HCT116 (cell line): Measurements from ENCODE around the gene FAM98B. TPM values are rescaled to one million over a fixed set of nuclear protein-coding genes. Genes with fewer than 3 reads are reported as not detected.

Experiments
- ATAC-seq: fragments of 200-7000 bp; cut with Tn5 transposase; 2 replicates; pipeline ENCODE4 v1.9.1; 2020; ENCODE audit warnings: mild to moderate bottlenecking, moderate library complexity
- BruUV-seq: library from RNA; stranded (reverse); fragments of 400-500 nt; replicated peaks from 2 replicates; lab custom pipeline; 2021; lab: Mats Ljungman, UMichigan
- CTCF ChIA-PET: fragments of 300-600 bp; sonication (Branson Sonifier 250); formaldehyde crosslinking; loops from one replicate; lab custom pipeline; 2021; ENCODE audit warnings: antibody characterized with exemption; lab: Charles Lee
- POLR2A ChIA-PET: fragments of 300-600, 350-600 bp; sonication (Branson Sonifier 250); formaldehyde crosslinking; loops from one replicate; lab custom pipeline; 2021; ENCODE audit warnings: antibody characterized with exemption; lab: Charles Lee
- RAD21 ChIA-PET, 2 experiments: fragments of 300-600 bp; sonication (Branson Sonifier 250); formaldehyde crosslinking; loops; one replicate each; lab custom pipeline; 2023; ENCODE audit warnings: low total read pairs in 2 of 2; ENCODE audit not compliant: uncharacterized antibody in 2 of 2, unreplicated experiment in 2 of 2, low non-redundant PET in 1 of 2; lab: Charles Lee
- DNase-seq: peaks from one replicate; pipeline ENCODE4 v3.0.0-alpha.2; 2010; ENCODE audit warnings: low read depth, low spot score
- H2AFZ ChIP-seq: fragments of 200-600 bp; shearing (Covaris generic), sonication (generic); 2 replicates; pipeline ENCODE4 v1.6.1; 2017; ENCODE audit warnings: low read depth, mixed run types, mixed read lengths, antibody characterized with exemption, low read length; ENCODE audit not compliant: poor library complexity, severe bottlenecking
- H3K27ac ChIP-seq: 2 replicates; pipeline ENCODE4 v1.5.1; 2012; ENCODE audit warnings: low read depth, low read length
- H3K27me3 ChIP-seq: fragments of 200-600 bp; sonication (generic); 2 replicates; pipeline ENCODE4 v1.6.1; 2016; ENCODE audit warnings: mixed run types, low read length, mixed read lengths; ENCODE audit not compliant: insufficient read depth
- H3K36me3 ChIP-seq, 2 experiments: fragments of 200-500 bp in 1 of 2; fragments of 200-600 bp in 1 of 2; sonication (Bioruptor generic) in 1 of 2; sonication (generic) in 1 of 2; 2 replicates each; pipeline versions ENCODE4 v1.5.1 to v1.6.1; 2014 to 2016; ENCODE audit warnings: low read length in 2 of 2, inconsistent platforms in 1 of 2, mixed read lengths in 1 of 2, mixed run types in 1 of 2; ENCODE audit not compliant: insufficient read depth in 2 of 2, control insufficient read depth in 1 of 2
- H3K4me1 ChIP-seq, 2 experiments: fragments of 200-600 bp in 1 of 2; sonication (generic) in 1 of 2; 2 replicates each; pipeline versions ENCODE4 v1.5.1 to v1.6.1; 2012 to 2017; ENCODE audit warnings: low read length in 2 of 2, inconsistent platforms in 1 of 2, mild to moderate bottlenecking in 1 of 2, mixed read lengths in 1 of 2, mixed run types in 1 of 2, moderate library complexity in 1 of 2; ENCODE audit not compliant: insufficient read depth in 2 of 2, control insufficient read depth in 1 of 2
- H3K4me2 ChIP-seq: fragments of 200-600 bp; sonication (generic); 2 replicates; pipeline ENCODE4 v1.6.1; 2017; ENCODE audit warnings: mixed run types, low read length, mixed read lengths
- H3K4me3 ChIP-seq, 2 experiments: fragments of 200-600 bp in 1 of 2; sonication (generic) in 1 of 2; replicated peaks in 1 of 2; 2 replicates each; pipeline ENCODE4 v1.5.1; 2011 to 2016; ENCODE audit warnings: low read length in 2 of 2, control low read depth in 1 of 2, low read depth in 1 of 2, mild to moderate bottlenecking in 1 of 2, mixed read lengths in 1 of 2, mixed run types in 1 of 2
- H3K79me2 ChIP-seq: fragments of 200-600 bp; sonication (generic); 2 replicates; pipeline ENCODE4 v1.6.1; 2017; ENCODE audit warnings: mild to moderate bottlenecking, mixed run types, low read length, moderate library complexity, mixed read lengths; ENCODE audit not compliant: insufficient read depth
- H3K9ac ChIP-seq: fragments of 200-600 bp; sonication (generic); 2 replicates; pipeline ENCODE4 v1.6.1; 2016; ENCODE audit warnings: low read length, mixed read lengths
- H3K9me2 ChIP-seq: fragments of 200-600 bp; sonication (generic), shearing (Covaris generic); 2 replicates; pipeline ENCODE4 v1.6.1; 2017; ENCODE audit warnings: mixed run types, mild to moderate bottlenecking, moderate library complexity; ENCODE audit not compliant: insufficient read depth
- H3K9me3 ChIP-seq, 2 experiments: fragments of 200-500 bp in 1 of 2; fragments of 200-600 bp in 1 of 2; sonication (Bioruptor generic) in 1 of 2; sonication (generic) in 1 of 2; 2 replicates each; pipeline ENCODE4 v1.6.1; 2014 to 2017; ENCODE audit warnings: low read length in 2 of 2, mixed read lengths in 2 of 2, inconsistent platforms in 1 of 2, low read depth in 1 of 2, mild to moderate bottlenecking in 1 of 2, mixed run types in 1 of 2, moderate library complexity in 1 of 2; ENCODE audit not compliant: control insufficient read depth in 1 of 2, insufficient read depth in 1 of 2
- H4K20me1 ChIP-seq: fragments of 200-600 bp; sonication (generic), shearing (Covaris generic); 2 replicates; pipeline ENCODE4 v1.6.1; 2017; ENCODE audit warnings: mixed run types, mild to moderate bottlenecking, moderate library complexity; ENCODE audit not compliant: insufficient read depth
- CBX3 ChIP-seq: IDR thresholded peaks from 2 replicates; pipeline ENCODE4 v1.6.1; 2012; ENCODE audit warnings: low read depth
- CEBPB ChIP-seq: IDR thresholded peaks from 2 replicates; pipeline ENCODE4 v1.6.1; 2012; ENCODE audit warnings: low read depth
- CTCF ChIP-seq, 3 experiments: fragments of 200-600 bp in 1 of 3; sonication (generic) in 1 of 3; IDR thresholded peaks in 2 of 3; conservative IDR thresholded peaks in 1 of 3; 2 replicates each; pipeline ENCODE4 v1.5.1; 2012 to 2017; ENCODE audit warnings: low read depth in 2 of 3, low read length in 2 of 3, antibody characterized with exemption in 1 of 3, borderline replicate concordance in 1 of 3, control low read depth in 1 of 3, mild to moderate bottlenecking in 1 of 3, mixed read lengths in 1 of 3, mixed run types in 1 of 3, moderate library complexity in 1 of 3; ENCODE audit not compliant: insufficient read depth in 1 of 3
- ELF1 ChIP-seq: IDR thresholded peaks from 2 replicates; pipeline ENCODE4 v1.6.1; 2012; ENCODE audit warnings: low read depth, borderline replicate concordance
- EZH2 ChIP-seq: fragments of 200-600 bp; sonication (generic); IDR thresholded peaks from 2 replicates; pipeline ENCODE4 v1.6.1; 2017; ENCODE audit warnings: antibody characterized with exemption, mixed run types
- EZH2phosphoT487 ChIP-seq: fragments of 200-600 bp; IDR thresholded peaks from 2 replicates; pipeline ENCODE4 v1.6.1; 2018; ENCODE audit warnings: antibody characterized with exemption, borderline replicate concordance
- RAD21 ChIP-seq: IDR thresholded peaks from 2 replicates; pipeline ENCODE4 v1.6.1; 2012; ENCODE audit warnings: low read depth, mild to moderate bottlenecking
- SIN3A ChIP-seq: IDR thresholded peaks from 2 replicates; pipeline ENCODE4 v1.6.1; 2012; ENCODE audit warnings: low read depth
- YY1 ChIP-seq: IDR thresholded peaks from 2 replicates; pipeline ENCODE4 v1.6.1; 2011; ENCODE audit warnings: low read length, low read depth, moderate library complexity, mild to moderate bottlenecking; ENCODE audit not compliant: insufficient replicate concordance; ENCODE audit errors: extremely low read depth
- ZNF274 ChIP-seq: fragments of 200-500 bp; sonication (Bioruptor generic); IDR thresholded peaks from 2 replicates; pipeline ENCODE4 v1.6.1; 2014; ENCODE audit warnings: mild to moderate bottlenecking, low read depth, low read length, inconsistent platforms
- intact Hi-C: fragments of 100-400 bp; cut with micrococcal nuclease; formaldehyde crosslinking; loops from 2 replicates; pipeline ENCODE4 v1.10.0; 2022
- total RNA-seq: library from RNA; stranded (reverse); gene quantifications from one replicate; pipeline ENCODE4 v1.2.1, GENCODE V29; 2021; ENCODE audit not compliant: unreplicated experiment
- TF ChIP-seq, protein P1 (sequence below): IDR thresholded peaks from 2 replicates; pipeline ENCODE4 v1.6.1; 2012
- TF ChIP-seq, protein P2 (sequence below): IDR thresholded peaks from 2 replicates; pipeline ENCODE4 v1.6.1; 2012

The FAM98B gene
- total RNA-seq, 1 experiment from 2014 or later, result 44.3 TPM

DNA sequence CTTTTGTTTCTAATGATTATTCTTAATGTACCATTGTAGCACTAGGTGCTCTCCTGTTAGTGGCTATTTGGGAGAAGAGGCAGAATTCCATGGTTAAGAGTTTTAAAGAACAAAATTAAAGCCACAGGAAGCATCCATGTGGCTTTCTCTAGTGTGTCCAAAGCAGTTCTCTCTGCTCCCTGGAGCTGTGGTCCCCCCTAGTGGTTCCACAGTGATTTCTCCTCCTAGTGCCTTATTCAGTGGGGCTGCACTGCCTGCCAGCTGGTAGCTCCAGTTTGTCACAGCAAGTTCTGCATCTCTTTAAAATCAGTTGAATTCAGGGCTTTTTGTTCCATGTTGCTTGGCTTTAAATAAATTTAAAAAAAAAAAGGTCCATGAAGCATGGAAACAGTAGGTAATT lies 39.6 kb upstream of the FAM98B start:
- H3K27me3 ChIP-seq, result peaks cover 13% of the 10 kb centered on the region; the same call in 1 of the 2 replicates
- no peaks in the 10 kb centered on the region for H3K9me2 ChIP-seq
- BruUV-seq, result no TSS peak
- no peak overlapping the region for H3K4me2 ChIP-seq
- H3K4me3 ChIP-seq, result no peak overlapping the region
- ATAC-seq, result peak; percentile 98
- peak overlapping the region; percentile 63 for H2AFZ ChIP-seq
- H3K79me2 ChIP-seq, result no peaks in the 10 kb centered on the region
- POLR2A ChIA-PET, result no interaction called here
- intact Hi-C loops, result loop anchor here (1.0 to 2.0 kb wide), 2 partner anchors 411 to 420 kb away; no protein-coding TSS in a partner anchor
- H3K36me3 ChIP-seq, result no peaks in the 10 kb centered on the region
- RAD21 ChIA-PET, result interaction anchor here (0.8 to 1.1 kb wide), 3 partner anchors 418 to 419 kb away, joined by 3 to 7 read pairs (median 3); no protein-coding TSS in a partner anchor
- H3K4me1 ChIP-seq, result no peaks in the 10 kb centered on the region
- H3K9ac ChIP-seq, result no peak overlapping the region
- CTCF ChIA-PET, result interaction anchor here (0.6 to 1.3 kb wide), 4 partner anchors 61 to 433 kb away, joined by 3 to 7 read pairs (median 4); no protein-coding TSS in a partner anchor
- H3K9me3 ChIP-seq, result no peaks in the 10 kb centered on the region
- peak; percentile 23 for DNase-seq
- H4K20me1 ChIP-seq, result no peaks in the 10 kb centered on the region
- TF ChIP-seq YY1 (no peak), CTCF (IDR thresholded peaks at IDR 0.05 in 2 of 3, conservative IDR thresholded peaks at IDR 0.05 in 1 of 3; ENCODE audit: borderline replicate concordance in 1 of 3, insufficient read depth in 1 of 3, low read depth in 2 of 3, low read length in 2 of 3) (peak; percentile 40 to 70 (median 66); a peak in 5 of 6 replicates), RAD21 (peak; percentile 70)
- no peak overlapping the region for H3K27ac ChIP-seq

DNA sequence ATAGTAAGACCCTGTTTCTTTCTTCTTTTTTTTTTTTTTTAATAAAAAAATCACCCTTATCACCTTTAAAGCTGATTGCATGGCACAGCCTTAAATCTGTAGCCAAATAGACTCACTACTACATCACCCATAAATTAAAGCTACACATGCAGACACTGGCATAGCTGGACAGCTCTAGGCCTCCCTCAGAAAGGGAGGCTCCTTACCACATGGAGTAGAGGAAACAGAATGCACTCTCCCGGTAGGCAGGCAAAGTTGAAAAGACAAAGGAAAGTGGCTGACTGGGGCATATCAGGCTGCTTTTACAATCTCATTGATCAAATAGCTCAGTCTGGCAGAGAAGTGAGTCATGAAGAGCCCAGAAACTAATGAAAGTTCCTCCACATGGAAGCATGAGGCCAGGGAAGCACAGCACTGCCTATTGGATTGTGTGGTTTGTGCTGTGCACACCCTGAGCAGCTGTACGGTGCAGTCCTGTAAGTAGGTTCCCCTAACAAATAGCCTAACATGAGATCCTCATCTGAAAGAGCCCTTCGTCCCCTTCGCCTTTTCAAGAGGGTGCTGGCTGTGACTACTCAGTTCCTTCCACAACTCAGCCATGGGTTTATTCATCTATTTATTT lies 32.7 kb upstream of the FAM98B start:
- no peaks in the 10 kb centered on the region for H3K9me2 ChIP-seq
- intact Hi-C loops, result no loop called here
- no peak overlapping the region for H2AFZ ChIP-seq
- H3K27ac ChIP-seq, result no peak overlapping the region
- BruUV-seq, result no TSS peak
- H3K4me3 ChIP-seq, result no peak overlapping the region
- H3K79me2 ChIP-seq, result no peaks in the 10 kb centered on the region
- H3K4me2 ChIP-seq, result no peak overlapping the region
- RAD21 ChIA-PET, result no interaction called here
- CTCF ChIA-PET, result interaction anchor here (1.7 to 2.6 kb wide), 3 partner anchors 19 to 279 kb away, joined by 4 to 14 read pairs (median 5); no protein-coding TSS in a partner anchor
- no peaks in the 10 kb centered on the region for H3K36me3 ChIP-seq
- H3K27me3 ChIP-seq, result peaks cover 13% of the 10 kb centered on the region; the same call in 1 of the 2 replicates
- ATAC-seq (no peak), DNase-seq (no peak)
- no peaks in the 10 kb centered on the region for H3K4me1 ChIP-seq
- H3K9ac ChIP-seq, result no peak overlapping the region
- H3K9me3 ChIP-seq, result no peaks in the 10 kb centered on the region
- POLR2A ChIA-PET, result no interaction called here
- H4K20me1 ChIP-seq, result no peaks in the 10 kb centered on the region
- TF ChIP-seq CEBPB, result no peak
- TF ChIP-seq, protein P1, sequence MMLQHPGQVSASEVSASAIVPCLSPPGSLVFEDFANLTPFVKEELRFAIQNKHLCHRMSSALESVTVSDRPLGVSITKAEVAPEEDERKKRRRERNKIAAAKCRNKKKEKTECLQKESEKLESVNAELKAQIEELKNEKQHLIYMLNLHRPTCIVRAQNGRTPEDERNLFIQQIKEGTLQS, result no peak
- TF ChIP-seq EZH2phosphoT487, result no peak
- no peak for TF ChIP-seq YY1
- TF ChIP-seq CBX3, result no peak
- TF ChIP-seq, protein P2, sequence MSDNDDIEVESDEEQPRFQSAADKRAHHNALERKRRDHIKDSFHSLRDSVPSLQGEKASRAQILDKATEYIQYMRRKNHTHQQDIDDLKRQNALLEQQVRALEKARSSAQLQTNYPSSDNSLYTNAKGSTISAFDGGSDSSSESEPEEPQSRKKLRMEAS, result no peak
- no peak for TF ChIP-seq CTCF (IDR thresholded peaks at IDR 0.05 in 2 of 3, conservative IDR thresholded peaks at IDR 0.05 in 1 of 3; ENCODE audit: borderline replicate concordance in 1 of 3, insufficient read depth in 1 of 3, low read depth in 2 of 3, low read length in 2 of 3)
- no peak for TF ChIP-seq RAD21
- TF ChIP-seq EZH2, result no peak
- TF ChIP-seq ELF1, result no peak
- no peak for TF ChIP-seq ZNF274
- no peak for TF ChIP-seq SIN3A
